Stomach (tissue), 9 donors: ENCODE results near the gene SLC7A5. TPM values are rescaled to one million over a fixed set of nuclear protein-coding genes. Genes with fewer than 3 reads are reported as not detected.
"Not testable (repeated sequence)": the region's sequence is repeated elsewhere in the genome, so short reads cannot be mapped to it uniquely, and the experiment has no call there.

ENCODE experiments used
- DNase-seq, 2 donors: peaks; one replicate each; pipeline versions ENCODE4 v3.0.0 to v3.0.0-alpha.2; 2013 to 2019
- H3K27ac ChIP-seq, 5 donors: fragments of 200-600 bp in 4 of 5; sonication (generic) in 4 of 5; one replicate each; pipeline ENCODE4 v1.5.1; 2013 to 2019; ENCODE audit warnings: mild to moderate bottlenecking in 1 of 5, moderate library complexity in 1 of 5
- H3K27me3 ChIP-seq, 3 donors: fragments of 200-600 bp; sonication (generic); one replicate each; pipeline ENCODE4 v1.5.1; 2017 to 2019; ENCODE audit warnings: mixed run types in 1 of 3
- H3K36me3 ChIP-seq, 4 donors: fragments of 200-600 bp; sonication (generic); 1 replicate in 3 of 4; 2 replicates in 1 of 4; pipeline ENCODE4 v1.5.1; 2016 to 2019
- H3K4me1 ChIP-seq, 4 donors: fragments of 200-600 bp; sonication (generic); one replicate each; pipeline ENCODE4 v1.5.1; 2016 to 2019
- H3K4me3 ChIP-seq, 4 donors: fragments of 200-600 bp; sonication (generic) in 3 of 4; one replicate each; pipeline ENCODE4 v1.5.1; 2016 to 2019; ENCODE audit warnings: mild to moderate bottlenecking in 1 of 4
- H3K9me3 ChIP-seq, 4 donors: fragments of 200-600 bp; sonication (generic); one replicate each; pipeline ENCODE4 v1.5.1; 2016 to 2019
- EP300 ChIP-seq: sonication (generic); formaldehyde crosslinking; IDR thresholded peaks from one replicate; pipeline ENCODE4 v1.6.1; 2017; ENCODE audit warnings: antibody characterized with exemption
- POLR2A ChIP-seq, 4 donors: fragments of 450-650 bp; IDR thresholded peaks; one replicate each; pipeline ENCODE4 v1.6.1; 2016; ENCODE audit warnings: antibody characterized with exemption in 4 of 4, control low read depth in 2 of 4, mild to moderate bottlenecking in 1 of 4, moderate library complexity in 1 of 4
- POLR2AphosphoS5 ChIP-seq, 3 donors: sonication (generic); formaldehyde crosslinking; IDR thresholded peaks; one replicate each; pipeline ENCODE4 v1.6.1; 2016; ENCODE audit warnings: antibody characterized with exemption in 3 of 3
- WGBS, 5 donors: extraction: QIAGEN DNeasy Blood & Tissue Kit in 3 of 5; methylation state at CpG; one replicate each; pipeline versions ENCODE4 v1.1.5 to v1.1.7; 2013 to 2018; 5-methylcytosine and 5-hydroxymethylcytosine counted together
- intact Hi-C: fragments of 100-400 bp; cut with DNase I; formaldehyde crosslinking; loops from one replicate; pipeline ENCODE4 v1.15.1; 2023; ENCODE audit warnings: low total_unique reads
- polyA plus RNA-seq, 3 donors: library from polyadenylated mRNA; stranded (reverse); fragments of 200-250 nt; gene quantifications; one replicate each; pipeline ENCODE4 v1.2.3, GENCODE V29; 2013
- total RNA-seq, 5 donors: library from RNA; depleted of rRNA; stranded (reverse); fragments of >200 nt; gene quantifications; one replicate each; pipeline versions ENCODE4 v1.1.0 to v1.2.3, GENCODE V29; 2014 to 2016
- TF ChIP-seq, protein P1 (sequence below), 7 experiments: fragments of 450-650 bp in 4 of 7; fragments of 200-600 bp in 3 of 7; sonication (generic) in 3 of 7; IDR thresholded peaks; one replicate each; pipeline ENCODE4 v1.5.1; 2016 to 2019; ENCODE audit warnings: antibody characterized with exemption in 7 of 7, control low read depth in 2 of 7, mild to moderate bottlenecking in 1 of 7
- donor health status: healthy with polysubstance abuse.
- donor health status: Bipolar disorder and iron deficiency.
- donor health status: healthy.

Gene SLC7A5
- total and polyA plus RNA-seq, 8 donors: 1.4 to 74.8 (median 10.0) TPM

GRCh38 chr16:87818533-87819161 lies 50.7 kb downstream of the SLC7A5 start:
- Histone ChIP-seq H3K4me3 (no peak overlapping the region), H3K36me3 (no peaks in the 10 kb centered on the region), H3K4me1 (peaks cover 0 to 9% (median 2%) of the 10 kb centered on the region in 4 donors), H3K27me3 (peaks cover 0 to 4% (median 0%) of the 10 kb centered on the region in 3 donors), H3K27ac (no peak overlapping the region), H3K9me3 (peaks cover 5 to 26% (median 22%) of the 10 kb centered on the region in 4 donors)
- 88 to 94% (median 94%) methylated on average over 10 to 16 of the region's 16 CpGs for WGBS, 5 donors
- intact Hi-C loops: no loop called here
- no peak for DNase-seq
- TF ChIP-seq POLR2AphosphoS5 (IDR thresholded peaks at IDR 0.05) (no peak), POLR2A (IDR thresholded peaks at IDR 0.05) (no peak), EP300 (no peak)
- TF ChIP-seq, protein P1, sequence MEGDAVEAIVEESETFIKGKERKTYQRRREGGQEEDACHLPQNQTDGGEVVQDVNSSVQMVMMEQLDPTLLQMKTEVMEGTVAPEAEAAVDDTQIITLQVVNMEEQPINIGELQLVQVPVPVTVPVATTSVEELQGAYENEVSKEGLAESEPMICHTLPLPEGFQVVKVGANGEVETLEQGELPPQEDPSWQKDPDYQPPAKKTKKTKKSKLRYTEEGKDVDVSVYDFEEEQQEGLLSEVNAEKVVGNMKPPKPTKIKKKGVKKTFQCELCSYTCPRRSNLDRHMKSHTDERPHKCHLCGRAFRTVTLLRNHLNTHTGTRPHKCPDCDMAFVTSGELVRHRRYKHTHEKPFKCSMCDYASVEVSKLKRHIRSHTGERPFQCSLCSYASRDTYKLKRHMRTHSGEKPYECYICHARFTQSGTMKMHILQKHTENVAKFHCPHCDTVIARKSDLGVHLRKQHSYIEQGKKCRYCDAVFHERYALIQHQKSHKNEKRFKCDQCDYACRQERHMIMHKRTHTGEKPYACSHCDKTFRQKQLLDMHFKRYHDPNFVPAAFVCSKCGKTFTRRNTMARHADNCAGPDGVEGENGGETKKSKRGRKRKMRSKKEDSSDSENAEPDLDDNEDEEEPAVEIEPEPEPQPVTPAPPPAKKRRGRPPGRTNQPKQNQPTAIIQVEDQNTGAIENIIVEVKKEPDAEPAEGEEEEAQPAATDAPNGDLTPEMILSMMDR (IDR thresholded peaks at IDR 0.05): no peak

DNA sequence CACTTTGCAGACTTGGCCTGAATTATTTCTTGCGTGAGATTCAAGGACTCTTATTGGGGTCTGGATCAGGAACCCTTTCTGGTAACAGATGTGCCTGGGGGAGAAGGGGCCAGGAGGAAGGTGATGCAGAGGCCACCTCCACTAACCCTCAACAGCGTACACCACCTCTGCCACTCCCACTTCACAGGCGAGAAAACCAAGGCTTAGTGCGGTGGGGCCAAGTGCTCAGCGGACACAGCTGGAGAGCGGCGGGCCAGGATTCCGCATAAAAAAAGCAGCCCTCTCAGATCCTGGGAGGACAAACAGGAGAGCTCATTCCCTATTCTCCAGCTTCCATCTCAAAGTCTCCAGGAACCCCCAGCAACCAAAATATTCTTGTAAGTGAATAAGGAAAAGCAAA lies 51.4 kb downstream of the SLC7A5 start:
- Histone ChIP-seq H3K4me1 (peaks cover 0 to 9% (median 2%) of the 10 kb centered on the region in 4 donors), H3K36me3 (no peaks in the 10 kb centered on the region), H3K9me3 (peaks cover 5 to 26% (median 22%) of the 10 kb centered on the region in 4 donors), H3K27me3 (peaks cover 0 to 4% (median 0%) of the 10 kb centered on the region in 3 donors), H3K4me3 (no peak overlapping the region), H3K27ac (no peak overlapping the region)
- DNase-seq: no peak
- no peak for TF ChIP-seq POLR2A (IDR thresholded peaks at IDR 0.05)
- TF ChIP-seq, protein P1 (IDR thresholded peaks at IDR 0.05): no peak
- TF ChIP-seq POLR2AphosphoS5 (IDR thresholded peaks at IDR 0.05): no peak
- TF ChIP-seq EP300: no peak
- WGBS, 5 donors: 93 to 99% (median 97%) methylated on average over 8 of the region's 8 CpGs
- intact Hi-C loops: no loop called here

GRCh38 chr16:87817370-87817769 lies 51.9 kb downstream of the SLC7A5 start:
- peaks cover 5 to 26% (median 22%) of the 10 kb centered on the region in 4 donors for H3K9me3 ChIP-seq
- intact Hi-C loops, H3K4me3 ChIP-seq, H3K27me3 ChIP-seq, H3K4me1 ChIP-seq, H3K36me3 ChIP-seq, H3K27ac ChIP-seq, DNase-seq: not testable (repeated sequence)
- WGBS, 5 donors: 92 to 94% (median 92%) methylated on average over 7 of the region's 7 CpGs

DNA sequence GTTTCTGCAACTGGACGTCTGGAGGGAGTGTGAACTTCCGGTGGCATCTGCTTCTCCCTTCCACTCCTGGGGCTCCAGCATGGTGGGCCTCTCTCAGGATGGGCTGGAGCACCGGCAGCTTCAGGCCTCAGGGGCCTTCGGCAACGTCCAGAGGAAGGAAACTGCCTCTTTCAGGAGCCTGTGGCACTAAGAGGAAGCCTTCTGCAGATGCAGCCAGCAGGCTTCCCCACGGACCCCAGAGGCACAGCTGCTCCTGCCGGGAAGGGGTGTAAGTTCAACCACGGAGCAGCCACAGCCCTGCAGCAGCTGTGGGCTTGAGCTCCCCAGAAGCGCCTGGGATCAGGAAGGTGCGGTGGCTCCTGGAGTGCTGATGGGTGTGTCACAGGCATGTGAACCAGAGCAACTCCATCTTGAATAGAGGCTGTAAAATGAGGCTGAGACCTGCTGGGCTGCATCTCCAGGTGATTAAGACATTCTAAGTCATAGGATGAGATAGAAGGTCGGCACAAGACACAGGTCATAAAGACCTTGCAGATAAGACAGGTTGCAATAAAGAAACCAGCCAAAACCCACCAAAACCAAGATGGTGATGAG lies 52.7 kb downstream of the SLC7A5 start:
- 64 to 81% (median 76%) methylated on average over 10 to 11 of the region's 11 CpGs for WGBS, 5 donors
- no peak for DNase-seq

More for the DNA sequence above, 52.7 kb downstream of the SLC7A5 start:
- H3K4me1 ChIP-seq: peaks cover 0 to 3% (median 0%) of the 10 kb centered on the region in 4 donors
- peaks cover 5 to 26% (median 22%) of the 10 kb centered on the region in 4 donors for H3K9me3 ChIP-seq
- no peak for TF ChIP-seq POLR2A (IDR thresholded peaks at IDR 0.05)
- TF ChIP-seq, protein P1 (IDR thresholded peaks at IDR 0.05): no peak
- TF ChIP-seq EP300: no peak
- TF ChIP-seq POLR2AphosphoS5 (IDR thresholded peaks at IDR 0.05): no peak
- H3K27ac ChIP-seq: no peak overlapping the region
- intact Hi-C loops: no loop called here
- H3K4me3 ChIP-seq: no peak overlapping the region
- no peaks in the 10 kb centered on the region for H3K27me3 ChIP-seq
- H3K36me3 ChIP-seq: no peaks in the 10 kb centered on the region
